GDM1 (cell line): ENCODE results near the gene ADGRF3.
"Not testable (repeated sequence)": the region's sequence is repeated elsewhere in the genome, so short reads cannot be mapped to it uniquely, and the experiment has no call there.

ENCODE experiments used
- DNase-seq: peaks from one replicate; lab custom pipeline; 2025; lab: John Stamatoyannopoulos, UW

Gene ADGRF3

GRCh38 chr2:26346454-26347053, at the start of gene ADGRF3:
Gene ADGRF3, minus strand, starts transcription at chr2:26346789. Its CDS starts 555 bp downstream, at chr2:26346234.
- DNase-seq, result peak; percentile 58

GRCh38 chr2:26395394-26395793, 48.8 kb upstream of the ADGRF3 start:
- DNase-seq, result no peak

- no peak for DNase-seq
Measured at GRCh38 chr2:26394694-26395093, 48.1 kb upstream of the ADGRF3 start.

- DNase-seq, result no peak
Measured at GRCh38 chr2:26387189-26387588, 40.6 kb upstream of the ADGRF3 start.

- no peak for DNase-seq
Measured at GRCh38 chr2:26384597-26384996, 38.0 kb upstream of the ADGRF3 start.

- DNase-seq, result no peak
Measured at GRCh38 chr2:26384183-26384582, 37.6 kb upstream of the ADGRF3 start.

- no peak for DNase-seq
Measured at GRCh38 chr2:26382564-26382963, 36.0 kb upstream of the ADGRF3 start.

GRCh38 chr2:26380281-26380680, 33.7 kb upstream of the ADGRF3 start:
- no peak for DNase-seq

GRCh38 chr2:26376799-26377198, 30.2 kb upstream of the ADGRF3 start:
- no peak for DNase-seq

GRCh38 chr2:26370909-26371308, 24.3 kb upstream of the ADGRF3 start:
- not testable (repeated sequence) for DNase-seq

GRCh38 chr2:26369664-26370063, 23.1 kb upstream of the ADGRF3 start:
- not testable (repeated sequence) for DNase-seq

GRCh38 chr2:26366957-26367356, 20.4 kb upstream of the ADGRF3 start:
- no peak for DNase-seq

- DNase-seq, result no peak
Measured at GRCh38 chr2:26364669-26365068, 18.1 kb upstream of the ADGRF3 start.

- DNase-seq, result no peak
Measured at GRCh38 chr2:26363958-26364357, 17.4 kb upstream of the ADGRF3 start.

- DNase-seq, result no peak
Measured at GRCh38 chr2:26363323-26363722, 16.7 kb upstream of the ADGRF3 start.

- no peak for DNase-seq
Measured at GRCh38 chr2:26359886-26360473, 13.4 kb upstream of the ADGRF3 start.

- DNase-seq, result no peak
Measured at GRCh38 chr2:26356771-26357170, 10.2 kb upstream of the ADGRF3 start.

GRCh38 chr2:26356111-26356510, 9.5 kb upstream of the ADGRF3 start:
- DNase-seq, result no peak

- no peak for DNase-seq
Measured at GRCh38 chr2:26355038-26355995, 8.7 kb upstream of the ADGRF3 start.

GRCh38 chr2:26354469-26354868, 7.9 kb upstream of the ADGRF3 start:
- not testable (repeated sequence) for DNase-seq

- no peak for DNase-seq
Measured at GRCh38 chr2:26352892-26353291, 6.3 kb upstream of the ADGRF3 start.

GRCh38 chr2:26351375-26352090, 4.9 kb upstream of the ADGRF3 start:
- no peak for DNase-seq
